Testis (tissue), 2 donors: ENCODE results near the gene GPR150.

Experiments used
- POLR2A ChIP-seq: fragments of 450-650 bp; IDR thresholded peaks from one replicate; pipeline ENCODE4 v1.6.1; 2017; ENCODE audit warnings: antibody characterized with exemption, mild to moderate bottlenecking, moderate library complexity
- TF ChIP-seq, protein P1 (sequence below), 3 experiments: fragments of 450-650 bp in 2 of 3; fragments of 200-600 bp in 1 of 3; sonication (generic) in 1 of 3; IDR thresholded peaks; one replicate each; pipeline ENCODE4 v1.5.1; 2016 to 2019; ENCODE audit warnings: antibody characterized with exemption in 3 of 3, mild to moderate bottlenecking in 2 of 3, moderate library complexity in 1 of 3

DNA sequence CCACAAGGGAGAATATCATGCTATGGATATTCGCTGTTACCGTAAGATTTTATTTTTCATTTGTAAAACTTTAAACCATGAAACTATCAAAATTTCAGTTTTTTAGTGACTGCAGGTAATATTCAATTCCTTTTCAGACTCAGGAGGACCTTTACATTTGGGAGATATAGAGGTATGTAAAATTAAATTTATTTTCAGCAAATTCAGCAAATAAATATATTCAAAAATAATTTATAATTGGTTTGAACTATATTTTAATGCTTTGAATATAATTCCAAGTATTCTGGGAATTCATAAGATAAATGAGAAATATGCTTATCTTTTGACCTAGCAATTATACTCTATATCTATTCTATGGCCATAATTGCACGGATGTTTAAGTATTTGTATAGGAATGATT, 34.3 kb downstream of the GPR150 start:
- TF ChIP-seq, protein P1, sequence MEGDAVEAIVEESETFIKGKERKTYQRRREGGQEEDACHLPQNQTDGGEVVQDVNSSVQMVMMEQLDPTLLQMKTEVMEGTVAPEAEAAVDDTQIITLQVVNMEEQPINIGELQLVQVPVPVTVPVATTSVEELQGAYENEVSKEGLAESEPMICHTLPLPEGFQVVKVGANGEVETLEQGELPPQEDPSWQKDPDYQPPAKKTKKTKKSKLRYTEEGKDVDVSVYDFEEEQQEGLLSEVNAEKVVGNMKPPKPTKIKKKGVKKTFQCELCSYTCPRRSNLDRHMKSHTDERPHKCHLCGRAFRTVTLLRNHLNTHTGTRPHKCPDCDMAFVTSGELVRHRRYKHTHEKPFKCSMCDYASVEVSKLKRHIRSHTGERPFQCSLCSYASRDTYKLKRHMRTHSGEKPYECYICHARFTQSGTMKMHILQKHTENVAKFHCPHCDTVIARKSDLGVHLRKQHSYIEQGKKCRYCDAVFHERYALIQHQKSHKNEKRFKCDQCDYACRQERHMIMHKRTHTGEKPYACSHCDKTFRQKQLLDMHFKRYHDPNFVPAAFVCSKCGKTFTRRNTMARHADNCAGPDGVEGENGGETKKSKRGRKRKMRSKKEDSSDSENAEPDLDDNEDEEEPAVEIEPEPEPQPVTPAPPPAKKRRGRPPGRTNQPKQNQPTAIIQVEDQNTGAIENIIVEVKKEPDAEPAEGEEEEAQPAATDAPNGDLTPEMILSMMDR (IDR thresholded peaks at IDR 0.05): no peak
- no peak for TF ChIP-seq POLR2A
